ENCODE data around the gene TMED5.

DNA sequence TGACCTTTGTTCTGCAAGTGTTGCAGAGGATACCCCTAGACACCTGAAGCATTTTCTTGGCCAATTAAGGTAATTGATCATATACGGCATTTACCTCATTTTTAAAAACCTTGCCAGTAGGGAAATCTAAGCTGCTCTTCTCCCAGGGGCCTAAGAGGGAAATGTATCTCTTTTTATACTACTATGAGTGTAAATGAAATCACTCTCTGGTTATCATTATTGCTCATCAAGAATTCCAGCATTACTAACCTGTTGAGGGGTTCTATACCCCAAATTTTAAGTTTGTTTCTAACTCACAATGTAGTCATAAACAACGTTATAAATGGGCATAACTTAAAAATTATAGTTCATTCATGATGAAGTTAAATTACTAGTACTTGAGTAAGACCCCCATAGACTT lies 27.4 kb downstream of the TMED5 start:
- no peak for TF ChIP-seq POLR2A (IDR thresholded peaks at IDR 0.05)
- TF ChIP-seq, protein P1, sequence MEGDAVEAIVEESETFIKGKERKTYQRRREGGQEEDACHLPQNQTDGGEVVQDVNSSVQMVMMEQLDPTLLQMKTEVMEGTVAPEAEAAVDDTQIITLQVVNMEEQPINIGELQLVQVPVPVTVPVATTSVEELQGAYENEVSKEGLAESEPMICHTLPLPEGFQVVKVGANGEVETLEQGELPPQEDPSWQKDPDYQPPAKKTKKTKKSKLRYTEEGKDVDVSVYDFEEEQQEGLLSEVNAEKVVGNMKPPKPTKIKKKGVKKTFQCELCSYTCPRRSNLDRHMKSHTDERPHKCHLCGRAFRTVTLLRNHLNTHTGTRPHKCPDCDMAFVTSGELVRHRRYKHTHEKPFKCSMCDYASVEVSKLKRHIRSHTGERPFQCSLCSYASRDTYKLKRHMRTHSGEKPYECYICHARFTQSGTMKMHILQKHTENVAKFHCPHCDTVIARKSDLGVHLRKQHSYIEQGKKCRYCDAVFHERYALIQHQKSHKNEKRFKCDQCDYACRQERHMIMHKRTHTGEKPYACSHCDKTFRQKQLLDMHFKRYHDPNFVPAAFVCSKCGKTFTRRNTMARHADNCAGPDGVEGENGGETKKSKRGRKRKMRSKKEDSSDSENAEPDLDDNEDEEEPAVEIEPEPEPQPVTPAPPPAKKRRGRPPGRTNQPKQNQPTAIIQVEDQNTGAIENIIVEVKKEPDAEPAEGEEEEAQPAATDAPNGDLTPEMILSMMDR (IDR thresholded peaks at IDR 0.05), result no peak

All from esophagus squamous epithelium (tissue), 4 donors.